Measurements from ENCODE around the gene ZNF491.
"Not testable (repeated sequence)": the region's sequence is repeated elsewhere in the genome, so short reads cannot be mapped to it uniquely, and the experiment has no call there.

- TF ChIP-seq CTCF (IDR thresholded peaks at IDR 0.05); POLR2A (IDR thresholded peaks at IDR 0.05; ENCODE audit: low read depth); POLR2AphosphoS5 (IDR thresholded peaks at IDR 0.05); EP300 (IDR thresholded peaks at IDR 0.05): not testable (repeated sequence)
Observed at GRCh38 chr19:11847615-11848014, 49.3 kb downstream of the ZNF491 start.

Measured in esophagus muscularis mucosa (tissue), 4 donors.